Measurements from ENCODE around the gene ADAMTS2.

DNA sequence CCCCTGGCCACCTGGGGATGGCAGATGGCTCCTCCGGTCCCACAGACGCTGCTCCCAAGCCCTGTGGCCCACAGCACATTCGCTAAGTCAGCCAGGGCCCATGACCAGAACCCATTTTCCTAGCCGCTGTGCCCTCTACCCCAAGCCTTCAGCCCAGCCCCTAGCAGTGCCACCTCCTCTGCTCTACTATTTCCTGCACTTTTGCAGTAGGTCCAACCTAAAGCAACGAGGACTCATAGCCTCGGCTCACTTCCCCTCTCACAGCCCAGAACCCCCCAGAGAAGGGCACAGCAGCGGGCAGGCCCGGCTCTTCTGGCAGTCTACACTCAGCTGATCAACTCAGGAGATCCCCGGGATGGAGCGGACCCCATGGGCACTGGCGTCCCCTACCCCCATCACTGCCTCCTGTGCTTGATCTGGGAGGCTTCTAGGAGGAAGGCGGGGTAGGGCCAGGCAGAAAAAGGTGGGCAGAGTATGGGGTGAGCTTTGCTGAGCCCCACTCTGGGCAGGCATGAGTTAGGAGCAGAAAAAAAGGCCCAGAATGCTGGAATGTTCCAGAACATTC is 173.9 kb downstream of the ADAMTS2 start:
- TF ChIP-seq, protein P1, sequence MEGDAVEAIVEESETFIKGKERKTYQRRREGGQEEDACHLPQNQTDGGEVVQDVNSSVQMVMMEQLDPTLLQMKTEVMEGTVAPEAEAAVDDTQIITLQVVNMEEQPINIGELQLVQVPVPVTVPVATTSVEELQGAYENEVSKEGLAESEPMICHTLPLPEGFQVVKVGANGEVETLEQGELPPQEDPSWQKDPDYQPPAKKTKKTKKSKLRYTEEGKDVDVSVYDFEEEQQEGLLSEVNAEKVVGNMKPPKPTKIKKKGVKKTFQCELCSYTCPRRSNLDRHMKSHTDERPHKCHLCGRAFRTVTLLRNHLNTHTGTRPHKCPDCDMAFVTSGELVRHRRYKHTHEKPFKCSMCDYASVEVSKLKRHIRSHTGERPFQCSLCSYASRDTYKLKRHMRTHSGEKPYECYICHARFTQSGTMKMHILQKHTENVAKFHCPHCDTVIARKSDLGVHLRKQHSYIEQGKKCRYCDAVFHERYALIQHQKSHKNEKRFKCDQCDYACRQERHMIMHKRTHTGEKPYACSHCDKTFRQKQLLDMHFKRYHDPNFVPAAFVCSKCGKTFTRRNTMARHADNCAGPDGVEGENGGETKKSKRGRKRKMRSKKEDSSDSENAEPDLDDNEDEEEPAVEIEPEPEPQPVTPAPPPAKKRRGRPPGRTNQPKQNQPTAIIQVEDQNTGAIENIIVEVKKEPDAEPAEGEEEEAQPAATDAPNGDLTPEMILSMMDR (IDR thresholded peaks at IDR 0.05), result no peak
- no peak for TF ChIP-seq EZH2 (IDR thresholded peaks at IDR 0.05)
- TF ChIP-seq EZH2phosphoT487 (IDR thresholded peaks at IDR 0.05), result no peak

All from neural progenitor cell (in vitro differentiated cells).